HG03139 (cell line): ENCODE data around the gene FAIM2.
"Not testable (repeated sequence)": the region's sequence is repeated elsewhere in the genome, so short reads cannot be mapped to it uniquely, and the experiment has no call there.

Experiments used
- ATAC-seq: cut with Tn5 transposase; IDR thresholded peaks from one replicate; pipeline ENCODE4 v1.9.1; 2021; ENCODE audit not compliant: unreplicated experiment

The FAIM2 gene

GRCh38 chr12:49866859-49867569, 36.7 kb downstream of the FAIM2 start:
- no peak for ATAC-seq

GRCh38 chr12:49865782-49866135, 37.9 kb downstream of the FAIM2 start:
- no peak for ATAC-seq

GRCh38 chr12:49865109-49865781, 38.5 kb downstream of the FAIM2 start:
- no peak for ATAC-seq

- ATAC-seq: no peak
These were observed 39.0 kb downstream of the FAIM2 start for GRCh38 chr12:49864798-49865090.

GRCh38 chr12:49863946-49864797, 39.5 kb downstream of the FAIM2 start:
- ATAC-seq: no peak

GRCh38 chr12:49860921-49861320, 42.8 kb downstream of the FAIM2 start:
- not testable (repeated sequence) for ATAC-seq

- ATAC-seq: not testable (repeated sequence)
These were observed 47.8 kb downstream of the FAIM2 start for GRCh38 chr12:49855890-49856289.

- no peak for ATAC-seq
These were observed 48.7 kb downstream of the FAIM2 start for GRCh38 chr12:49854976-49855375.

GRCh38 chr12:49853671-49854070, 50.0 kb downstream of the FAIM2 start:
- no peak for ATAC-seq

- no peak for ATAC-seq
These were observed 56.5 kb downstream of the FAIM2 start for GRCh38 chr12:49847161-49847560.

GRCh38 chr12:49846032-49846431, 57.7 kb downstream of the FAIM2 start:
- ATAC-seq: no peak

GRCh38 chr12:49843876-49844437, 59.7 kb downstream of the FAIM2 start:
- no peak for ATAC-seq

- no peak for ATAC-seq
These were observed 60.3 kb downstream of the FAIM2 start for GRCh38 chr12:49843411-49843810.

- peak; percentile 78 for ATAC-seq
These were observed 61.0 kb downstream of the FAIM2 start, which contains the start of gene BCDIN3D for GRCh38 chr12:49842519-49843352. BCDIN3D (minus strand) TSS chr12:49843106; CDS start chr12:49843087, 19 bp downstream.

- no peak for ATAC-seq
These were observed 64.6 kb downstream of the FAIM2 start for GRCh38 chr12:49838973-49839633.

- no peak for ATAC-seq
These were observed 70.8 kb downstream of the FAIM2 start for GRCh38 chr12:49832836-49833421.

- no peak for ATAC-seq
These were observed 72.0 kb downstream of the FAIM2 start for GRCh38 chr12:49831717-49832116.

- peak; percentile 89 for ATAC-seq
These were observed 75.3 kb downstream of the FAIM2 start, which contains the start of gene NCKAP5L for GRCh38 chr12:49828133-49829091. NCKAP5L (minus strand) TSS chr12:49828413; CDS start chr12:49804044, 24,369 bp downstream.
